WTC11 (cell line): ENCODE measurements around the gene KCND3. TPM values are rescaled to one million over a fixed set of nuclear protein-coding genes. Genes with fewer than 3 reads are reported as not detected.

ENCODE experiments used
- ATAC-seq: fragments of 200-7000 bp; cut with Tn5 transposase; 2 replicates; pipeline ENCODE4 v1.10.0; 2021; ENCODE audit warnings: mild to moderate bottlenecking, moderate library complexity
- CTCF ChIA-PET: fragments of 300-600 bp; sonication (Branson Sonifier 250); formaldehyde crosslinking; loops from one replicate; lab custom pipeline; 2021; ENCODE audit warnings: antibody characterized with exemption; lab: Charles Lee
- POLR2A ChIA-PET: fragments of 350-600 bp; sonication (Branson Sonifier 250); formaldehyde crosslinking; loops from one replicate; lab custom pipeline; 2021; ENCODE audit warnings: antibody characterized with exemption; lab: Charles Lee
- DNase-seq: peaks from one replicate; pipeline ENCODE4 v3.0.0; 2021; ENCODE audit warnings: low spot score
- H3K27ac Mint-ChIP-seq: 2 replicates; pipeline ENCODE4 v1.8.0; 2021; ENCODE audit warnings: mixed read lengths
- H3K27me3 Mint-ChIP-seq: 2 replicates; pipeline ENCODE4 v1.8.0; 2021; ENCODE audit warnings: low read depth, mild to moderate bottlenecking, moderate library complexity, mixed read lengths
- H3K36me3 Mint-ChIP-seq: 2 replicates; pipeline ENCODE4 v1.8.0; 2021; ENCODE audit warnings: mixed read lengths
- H3K4me1 Mint-ChIP-seq: 2 replicates; pipeline ENCODE4 v1.8.0; 2022; ENCODE audit warnings: mixed read lengths
- H3K4me3 Mint-ChIP-seq: 2 replicates; pipeline ENCODE4 v1.8.0; 2021; ENCODE audit warnings: mild to moderate bottlenecking, moderate library complexity, mixed read lengths
- H3K9me3 Mint-ChIP-seq: 2 replicates; pipeline ENCODE4 v1.8.0; 2021; ENCODE audit warnings: mixed read lengths
- E2F4 ChIP-seq: sonication (generic); formaldehyde crosslinking; IDR thresholded peaks from 2 replicates; pipeline ENCODE4 v1.8.1; 2022; ENCODE audit warnings: low read depth, mild to moderate bottlenecking, moderate library complexity, missing genetic modification reagents, borderline replicate concordance
- ETV6 ChIP-seq: sonication (generic); formaldehyde crosslinking; IDR thresholded peaks from 2 replicates; pipeline ENCODE4 v1.8.1; 2022; ENCODE audit warnings: mild to moderate bottlenecking, missing genetic modification reagents
- FOXP1 ChIP-seq: sonication (generic); formaldehyde crosslinking; IDR thresholded peaks from 2 replicates; pipeline ENCODE4 v1.8.0; 2022; ENCODE audit warnings: missing genetic modification reagents, mild to moderate bottlenecking, moderate library complexity, borderline replicate concordance
- GTF2I ChIP-seq: fragments of 250-450 bp; sonication (Bioruptor Pico); conservative IDR thresholded peaks from 2 replicates; pipeline ENCODE4 v1.4.0; 2021; ENCODE audit warnings: mild to moderate bottlenecking
- HMGA2 ChIP-seq: fragments of 250-450 bp; sonication (Bioruptor Pico); IDR thresholded peaks from 2 replicates; pipeline ENCODE4 v1.4.0; 2021; ENCODE audit warnings: mild to moderate bottlenecking, moderate library complexity
- MAX ChIP-seq: sonication (generic); formaldehyde crosslinking; IDR thresholded peaks from 2 replicates; pipeline ENCODE4 v1.8.0; 2022; ENCODE audit warnings: mild to moderate bottlenecking, missing genetic modification reagents
- NFATC4 ChIP-seq: fragments of 250-450 bp; sonication (Bioruptor Pico); IDR thresholded peaks from 2 replicates; pipeline ENCODE4 v1.9.0; 2021; ENCODE audit warnings: mild to moderate bottlenecking
- NFYB ChIP-seq: sonication (generic); formaldehyde crosslinking; conservative IDR thresholded peaks from 2 replicates; pipeline ENCODE4 v1.8.0; 2022; ENCODE audit warnings: low read depth, missing genetic modification reagents
- NR1H2 ChIP-seq: sonication (generic); formaldehyde crosslinking; IDR thresholded peaks from 2 replicates; pipeline ENCODE4 v1.9.0; 2021; ENCODE audit warnings: mild to moderate bottlenecking, moderate library complexity, missing genetic modification reagents
- NR2C2 ChIP-seq: sonication (generic); formaldehyde crosslinking; IDR thresholded peaks from 2 replicates; pipeline ENCODE4 v1.8.0; 2022; ENCODE audit warnings: mild to moderate bottlenecking, missing genetic modification reagents
- RORB ChIP-seq: fragments of 250-450 bp; sonication (Bioruptor Pico); IDR thresholded peaks from 2 replicates; pipeline ENCODE4 v1.9.0; 2021; ENCODE audit warnings: mild to moderate bottlenecking
- TEAD4 ChIP-seq: sonication (generic); formaldehyde crosslinking; IDR thresholded peaks from 2 replicates; pipeline ENCODE4 v1.8.0; 2022; ENCODE audit warnings: mild to moderate bottlenecking, missing genetic modification reagents
- ZMAT4 ChIP-seq: fragments of 250-450 bp; sonication (Bioruptor Pico); IDR thresholded peaks from 2 replicates; pipeline ENCODE4 v1.9.0; 2021; ENCODE audit warnings: mild to moderate bottlenecking
- ZNF317 ChIP-seq: sonication (generic); formaldehyde crosslinking; IDR thresholded peaks from 2 replicates; pipeline ENCODE4 v1.8.1; 2023; ENCODE audit warnings: low read depth, mild to moderate bottlenecking, moderate library complexity, missing genetic modification reagents, borderline replicate concordance
- ZNF396 ChIP-seq: fragments of 250-450 bp; sonication (Bioruptor Pico); IDR thresholded peaks from 2 replicates; pipeline ENCODE4 v1.8.0; 2021; ENCODE audit warnings: mild to moderate bottlenecking, moderate library complexity, borderline replicate concordance
- total RNA-seq: library from RNA; stranded (reverse); gene quantifications from 3 replicates; pipeline ENCODE4 v1.2.3, GENCODE V29; 2021
- TF ChIP-seq, protein P1 (sequence below): sonication (generic); formaldehyde crosslinking; IDR thresholded peaks from 2 replicates; pipeline ENCODE4 v1.8.0; 2023; ENCODE audit warnings: missing genetic modification reagents, mild to moderate bottlenecking, borderline replicate concordance
- TF ChIP-seq, protein P2 (sequence below): sonication (generic); formaldehyde crosslinking; IDR thresholded peaks from 2 replicates; pipeline ENCODE4 v1.8.1; 2023; ENCODE audit warnings: mild to moderate bottlenecking, missing genetic modification reagents
- TF ChIP-seq, protein P3 (sequence below): sonication (generic); formaldehyde crosslinking; IDR thresholded peaks from 2 replicates; pipeline ENCODE4 v1.8.0; 2023; ENCODE audit warnings: missing genetic modification reagents
- TF ChIP-seq, protein P4 (sequence below): sonication (generic); formaldehyde crosslinking; IDR thresholded peaks from 2 replicates; pipeline ENCODE4 v1.8.0; 2022; ENCODE audit warnings: missing genetic modification reagents

Gene KCND3
- total RNA-seq, 1 experiment from 2014 or later, result 0.35 TPM

GRCh38 chr1:111793923-111794322, 195.5 kb downstream of the KCND3 start:
- TF ChIP-seq, protein P1, sequence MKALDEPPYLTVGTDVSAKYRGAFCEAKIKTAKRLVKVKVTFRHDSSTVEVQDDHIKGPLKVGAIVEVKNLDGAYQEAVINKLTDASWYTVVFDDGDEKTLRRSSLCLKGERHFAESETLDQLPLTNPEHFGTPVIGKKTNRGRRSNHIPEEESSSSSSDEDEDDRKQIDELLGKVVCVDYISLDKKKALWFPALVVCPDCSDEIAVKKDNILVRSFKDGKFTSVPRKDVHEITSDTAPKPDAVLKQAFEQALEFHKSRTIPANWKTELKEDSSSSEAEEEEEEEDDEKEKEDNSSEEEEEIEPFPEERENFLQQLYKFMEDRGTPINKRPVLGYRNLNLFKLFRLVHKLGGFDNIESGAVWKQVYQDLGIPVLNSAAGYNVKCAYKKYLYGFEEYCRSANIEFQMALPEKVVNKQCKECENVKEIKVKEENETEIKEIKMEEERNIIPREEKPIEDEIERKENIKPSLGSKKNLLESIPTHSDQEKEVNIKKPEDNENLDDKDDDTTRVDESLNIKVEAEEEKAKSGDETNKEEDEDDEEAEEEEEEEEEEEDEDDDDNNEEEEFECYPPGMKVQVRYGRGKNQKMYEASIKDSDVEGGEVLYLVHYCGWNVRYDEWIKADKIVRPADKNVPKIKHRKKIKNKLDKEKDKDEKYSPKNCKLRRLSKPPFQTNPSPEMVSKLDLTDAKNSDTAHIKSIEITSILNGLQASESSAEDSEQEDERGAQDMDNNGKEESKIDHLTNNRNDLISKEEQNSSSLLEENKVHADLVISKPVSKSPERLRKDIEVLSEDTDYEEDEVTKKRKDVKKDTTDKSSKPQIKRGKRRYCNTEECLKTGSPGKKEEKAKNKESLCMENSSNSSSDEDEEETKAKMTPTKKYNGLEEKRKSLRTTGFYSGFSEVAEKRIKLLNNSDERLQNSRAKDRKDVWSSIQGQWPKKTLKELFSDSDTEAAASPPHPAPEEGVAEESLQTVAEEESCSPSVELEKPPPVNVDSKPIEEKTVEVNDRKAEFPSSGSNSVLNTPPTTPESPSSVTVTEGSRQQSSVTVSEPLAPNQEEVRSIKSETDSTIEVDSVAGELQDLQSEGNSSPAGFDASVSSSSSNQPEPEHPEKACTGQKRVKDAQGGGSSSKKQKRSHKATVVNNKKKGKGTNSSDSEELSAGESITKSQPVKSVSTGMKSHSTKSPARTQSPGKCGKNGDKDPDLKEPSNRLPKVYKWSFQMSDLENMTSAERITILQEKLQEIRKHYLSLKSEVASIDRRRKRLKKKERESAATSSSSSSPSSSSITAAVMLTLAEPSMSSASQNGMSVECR, result no peak
- TF ChIP-seq ZNF317 (CRISPR knock-in tag), result no peak
- TF ChIP-seq NR2C2 (CRISPR knock-in tag), result no peak
- no peak for TF ChIP-seq NR1H2 (CRISPR knock-in tag)
- TF ChIP-seq, protein P2, sequence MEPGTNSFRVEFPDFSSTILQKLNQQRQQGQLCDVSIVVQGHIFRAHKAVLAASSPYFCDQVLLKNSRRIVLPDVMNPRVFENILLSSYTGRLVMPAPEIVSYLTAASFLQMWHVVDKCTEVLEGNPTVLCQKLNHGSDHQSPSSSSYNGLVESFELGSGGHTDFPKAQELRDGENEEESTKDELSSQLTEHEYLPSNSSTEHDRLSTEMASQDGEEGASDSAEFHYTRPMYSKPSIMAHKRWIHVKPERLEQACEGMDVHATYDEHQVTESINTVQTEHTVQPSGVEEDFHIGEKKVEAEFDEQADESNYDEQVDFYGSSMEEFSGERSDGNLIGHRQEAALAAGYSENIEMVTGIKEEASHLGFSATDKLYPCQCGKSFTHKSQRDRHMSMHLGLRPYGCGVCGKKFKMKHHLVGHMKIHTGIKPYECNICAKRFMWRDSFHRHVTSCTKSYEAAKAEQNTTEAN (CRISPR knock-in tag), result no peak
- TF ChIP-seq HMGA2 (CRISPR knock-in tag), result no peak
- TF ChIP-seq ETV6 (CRISPR knock-in tag), result no peak
- TF ChIP-seq ZMAT4, result no peak
- TF ChIP-seq, protein P3, sequence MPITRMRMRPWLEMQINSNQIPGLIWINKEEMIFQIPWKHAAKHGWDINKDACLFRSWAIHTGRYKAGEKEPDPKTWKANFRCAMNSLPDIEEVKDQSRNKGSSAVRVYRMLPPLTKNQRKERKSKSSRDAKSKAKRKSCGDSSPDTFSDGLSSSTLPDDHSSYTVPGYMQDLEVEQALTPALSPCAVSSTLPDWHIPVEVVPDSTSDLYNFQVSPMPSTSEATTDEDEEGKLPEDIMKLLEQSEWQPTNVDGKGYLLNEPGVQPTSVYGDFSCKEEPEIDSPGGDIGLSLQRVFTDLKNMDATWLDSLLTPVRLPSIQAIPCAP (CRISPR knock-in tag), result no peak
- no peak for TF ChIP-seq RORB (CRISPR knock-in tag)
- no peak for TF ChIP-seq MAX
- TF ChIP-seq, protein P4, sequence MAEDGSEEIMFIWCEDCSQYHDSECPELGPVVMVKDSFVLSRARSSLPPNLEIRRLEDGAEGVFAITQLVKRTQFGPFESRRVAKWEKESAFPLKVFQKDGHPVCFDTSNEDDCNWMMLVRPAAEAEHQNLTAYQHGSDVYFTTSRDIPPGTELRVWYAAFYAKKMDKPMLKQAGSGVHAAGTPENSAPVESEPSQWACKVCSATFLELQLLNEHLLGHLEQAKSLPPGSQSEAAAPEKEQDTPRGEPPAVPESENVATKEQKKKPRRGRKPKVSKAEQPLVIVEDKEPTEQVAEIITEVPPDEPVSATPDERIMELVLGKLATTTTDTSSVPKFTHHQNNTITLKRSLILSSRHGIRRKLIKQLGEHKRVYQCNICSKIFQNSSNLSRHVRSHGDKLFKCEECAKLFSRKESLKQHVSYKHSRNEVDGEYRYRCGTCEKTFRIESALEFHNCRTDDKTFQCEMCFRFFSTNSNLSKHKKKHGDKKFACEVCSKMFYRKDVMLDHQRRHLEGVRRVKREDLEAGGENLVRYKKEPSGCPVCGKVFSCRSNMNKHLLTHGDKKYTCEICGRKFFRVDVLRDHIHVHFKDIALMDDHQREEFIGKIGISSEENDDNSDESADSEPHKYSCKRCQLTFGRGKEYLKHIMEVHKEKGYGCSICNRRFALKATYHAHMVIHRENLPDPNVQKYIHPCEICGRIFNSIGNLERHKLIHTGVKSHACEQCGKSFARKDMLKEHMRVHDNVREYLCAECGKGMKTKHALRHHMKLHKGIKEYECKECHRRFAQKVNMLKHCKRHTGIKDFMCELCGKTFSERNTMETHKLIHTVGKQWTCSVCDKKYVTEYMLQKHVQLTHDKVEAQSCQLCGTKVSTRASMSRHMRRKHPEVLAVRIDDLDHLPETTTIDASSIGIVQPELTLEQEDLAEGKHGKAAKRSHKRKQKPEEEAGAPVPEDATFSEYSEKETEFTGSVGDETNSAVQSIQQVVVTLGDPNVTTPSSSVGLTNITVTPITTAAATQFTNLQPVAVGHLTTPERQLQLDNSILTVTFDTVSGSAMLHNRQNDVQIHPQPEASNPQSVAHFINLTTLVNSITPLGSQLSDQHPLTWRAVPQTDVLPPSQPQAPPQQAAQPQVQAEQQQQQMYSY (CRISPR knock-in tag), result no peak
- no peak for TF ChIP-seq GTF2I (CRISPR knock-in tag)
- no peak for TF ChIP-seq NFATC4 (CRISPR knock-in tag)
- no peak for TF ChIP-seq FOXP1 (CRISPR knock-in tag)
- no peak for TF ChIP-seq TEAD4
- TF ChIP-seq ZNF396 (CRISPR knock-in tag), result no peak
- no peak for TF ChIP-seq NFYB (CRISPR knock-in tag)
- TF ChIP-seq E2F4 (CRISPR knock-in tag), result no peak
- H3K4me3 Mint-ChIP-seq, result no peak overlapping the region
- H3K36me3 Mint-ChIP-seq, result no peaks in the 10 kb centered on the region
- H3K4me1 Mint-ChIP-seq, result peaks cover 7% of the 10 kb centered on the region
- no peaks in the 10 kb centered on the region for H3K9me3 Mint-ChIP-seq
- no peak overlapping the region for H3K27ac Mint-ChIP-seq
- CTCF ChIA-PET, result no interaction called here
- no peak for ATAC-seq
- DNase-seq, result no peak
- H3K27me3 Mint-ChIP-seq, result no peaks in the 10 kb centered on the region; the same call in 1 of the 2 replicates
- POLR2A ChIA-PET, result no interaction called here
